K562 (cell line): ENCODE results near the gene CCDC3. TPM values are rescaled to one million over a fixed set of nuclear protein-coding genes. Genes with fewer than 3 reads are reported as not detected.

ENCODE experiments used
- ATAC-seq: fragments of 200-7000 bp; cut with Tn5 transposase; 3 replicates; pipeline ENCODE4 v1.9.1; 2020; ENCODE audit warnings: moderate library complexity
- BruUV-seq: library from RNA; stranded (reverse); fragments of 400-500 nt; replicated peaks from 2 replicates; lab custom pipeline; 2021; lab: Mats Ljungman, UMichigan
- CTCF ChIA-PET: fragments of 300-600 bp; formaldehyde crosslinking; extraction: SDS; loops from one replicate; lab custom pipeline; 2021; ENCODE audit warnings: low intra/inter-chr PET ratio; lab: Yijun Ruan, JAX
- POLR2A ChIA-PET: fragments of 300-600, 350-650 bp; sonication (Branson Sonifier 250); formaldehyde crosslinking; extraction: SDS; loops from one replicate; lab custom pipeline; 2021; ENCODE audit warnings: antibody characterized with exemption, inconsistent platforms; lab: Yijun Ruan, JAX
- DNase-seq, 4 experiments: peaks; one replicate each; pipeline versions ENCODE4 v3.0.0 to v3.0.0-alpha.2; 2011 to 2018; ENCODE audit warnings: low spot score in 3 of 4, mixed read lengths in 3 of 4; ENCODE audit errors: extremely low read depth in 1 of 4
- FAIRE-seq: peaks from 2 replicates; lab custom pipeline; 2011; peaks lifted over from hg19 to GRCh38; lab: Jason Lieb, UNC
- H2AFZ ChIP-seq: 2 replicates; pipeline ENCODE4 v1.6.0; 2011; ENCODE audit warnings: low read depth, low read length, control low read depth, inconsistent platforms
- H3K27ac ChIP-seq: fragments of 200-600 bp; 3 replicates; pipeline ENCODE4 v1.8.0; 2011; ENCODE audit warnings: low read depth, mild to moderate bottlenecking, control low read depth, inconsistent platforms, low read length, moderate library complexity, mixed read lengths; ENCODE audit errors: extremely low read depth
- H3K27me3 ChIP-seq, 2 experiments: fragments of 300-600 bp in 1 of 2; 2 replicates in 1 of 2; 3 replicates in 1 of 2; pipeline versions ENCODE4 v1.6.0 to v1.8.0; 2011; ENCODE audit warnings: inconsistent platforms in 2 of 2, low read length in 2 of 2, mild to moderate bottlenecking in 1 of 2, mixed read lengths in 1 of 2, moderate library complexity in 1 of 2; ENCODE audit not compliant: control insufficient read depth in 2 of 2, insufficient read depth in 2 of 2
- H3K36me3 ChIP-seq: fragments of 300-600 bp; 3 replicates; pipeline ENCODE4 v1.8.0; 2011; ENCODE audit warnings: mild to moderate bottlenecking, low read length, inconsistent platforms; ENCODE audit not compliant: control insufficient read depth, insufficient read depth
- H3K4me1 ChIP-seq, 2 experiments: fragments of 200-600 bp in 1 of 2; replicated peaks in 1 of 2; 2 replicates in 1 of 2; 3 replicates in 1 of 2; pipeline versions ENCODE4 v1.5.1 to v1.8.0; 2011; ENCODE audit warnings: inconsistent platforms in 2 of 2, low read length in 2 of 2, mild to moderate bottlenecking in 1 of 2, mixed read lengths in 1 of 2, moderate library complexity in 1 of 2; ENCODE audit not compliant: control insufficient read depth in 2 of 2, insufficient read depth in 2 of 2
- H3K4me2 ChIP-seq: 2 replicates; pipeline ENCODE4 v1.6.1; 2011; ENCODE audit warnings: low read length, control low read depth, inconsistent platforms, mixed read lengths; ENCODE audit not compliant: insufficient read depth
- H3K4me3 ChIP-seq: fragments of 200-600 bp; sonication (generic), shearing (Covaris generic); 2 replicates; pipeline ENCODE4 v1.5.1; 2016; ENCODE audit warnings: control low read depth, inconsistent platforms
- H3K79me2 ChIP-seq: fragments of 200-600 bp; 3 replicates; pipeline ENCODE4 v1.8.0; 2011; ENCODE audit warnings: low read length, inconsistent platforms; ENCODE audit not compliant: control insufficient read depth, insufficient read depth
- H3K9ac ChIP-seq, 2 experiments: 2 replicates each; pipeline versions ENCODE4 v1.6.0 to v1.6.1; 2011; ENCODE audit warnings: low read depth in 2 of 2, low read length in 2 of 2, control low read depth in 1 of 2, inconsistent platforms in 1 of 2, mild to moderate bottlenecking in 1 of 2, mixed read lengths in 1 of 2; ENCODE audit not compliant: insufficient read depth in 1 of 2
- H3K9me1 ChIP-seq: one replicate; pipeline ENCODE4 v1.6.0; 2011; ENCODE audit warnings: inconsistent platforms, mild to moderate bottlenecking, low read length, moderate library complexity; ENCODE audit not compliant: control insufficient read depth, insufficient read depth
- H3K9me3 ChIP-seq: replicated peaks from 2 replicates; pipeline ENCODE4 v1.5.1; 2011; ENCODE audit warnings: low read depth, low read length, inconsistent platforms; ENCODE audit not compliant: control insufficient read depth, insufficient read depth
- H4K20me1 ChIP-seq: replicated peaks from 2 replicates; pipeline ENCODE4 v1.6.1; 2011; ENCODE audit warnings: low read length, inconsistent platforms, mixed read lengths; ENCODE audit not compliant: control insufficient read depth, insufficient read depth
- BMI1 ChIP-seq: fragments of 150-350 bp; IDR thresholded peaks from 2 replicates; pipeline ENCODE4 v1.6.1; 2014; ENCODE audit warnings: low read length
- CBX2 ChIP-seq: fragments of 200-600 bp; sonication (generic); IDR thresholded peaks from one replicate; pipeline ENCODE4 v1.6.1; 2012; ENCODE audit warnings: mild to moderate bottlenecking, low read length, inconsistent platforms; ENCODE audit not compliant: insufficient read depth, poor library complexity, severe bottlenecking
- CCNT2 ChIP-seq: IDR thresholded peaks from 2 replicates; pipeline ENCODE4 v1.6.1; 2011; ENCODE audit warnings: borderline replicate concordance, low read depth, mild to moderate bottlenecking, moderate library complexity, mixed read lengths, low read length; ENCODE audit not compliant: insufficient read length; ENCODE audit errors: extremely low read depth
- CREB3 ChIP-seq: fragments of 450-650 bp; conservative IDR thresholded peaks from 2 replicates; pipeline ENCODE4 v1.6.1; 2016; ENCODE audit warnings: missing genetic modification characterization, low read depth, mild to moderate bottlenecking, missing compliant biosample characterization, moderate library complexity
- HDAC8 ChIP-seq: fragments of 450-650 bp; IDR thresholded peaks from 2 replicates; pipeline ENCODE4 v1.6.1; 2016; ENCODE audit warnings: mild to moderate bottlenecking, missing genetic modification characterization, moderate library complexity, missing compliant biosample characterization
- HMG20A ChIP-seq: fragments of 450-650 bp; formaldehyde crosslinking; conservative IDR thresholded peaks from 2 replicates; pipeline ENCODE4 v1.4.0; 2020; ENCODE audit warnings: mild to moderate bottlenecking, mixed read lengths
- KDM1A ChIP-seq, 2 experiments: fragments of 450-650 bp; IDR thresholded peaks; 2 replicates each; pipeline ENCODE4 v1.6.1; 2016; ENCODE audit warnings: mild to moderate bottlenecking in 2 of 2
- PTRF ChIP-seq: fragments of 450-650 bp; IDR thresholded peaks from 2 replicates; pipeline ENCODE4 v1.6.1; 2016; ENCODE audit warnings: mild to moderate bottlenecking, missing genetic modification characterization, missing compliant biosample characterization
- ZNF197 ChIP-seq: fragments of 200-800 bp; sonication (Bioruptor generic); IDR thresholded peaks from 2 replicates; pipeline ENCODE4 v1.6.1; 2016; ENCODE audit warnings: low read depth, missing genetic modification characterization, missing compliant biosample characterization
- WGBS: fragments of 100-300 bp; shearing (Covaris generic); methylation state at CpG from one replicate; pipeline ENCODE4 v1.1.6; 2016; ENCODE audit warnings: low coverage, mixed read lengths; ENCODE audit not compliant: insufficient coverage; ENCODE audit errors: missing lambda C conversion rate; 5-methylcytosine and 5-hydroxymethylcytosine counted together
- in situ Hi-C: fragments of 300-500 bp; cut with MboI; formaldehyde crosslinking; loops from 4 replicates; pipeline ENCODE4 v1.15.0; 2018; ENCODE audit warnings: inconsistent platforms, mixed read lengths
- intact Hi-C: fragments of 100-400 bp; cut with micrococcal nuclease; formaldehyde crosslinking; loops from 2 replicates; pipeline ENCODE4 v1.14.2; 2022
- polyA plus RNA-seq, 8 experiments: library from polyadenylated mRNA; depleted of rRNA in 4 of 8; stranded (reverse) in 5 of 8; unstranded in 3 of 8; fragments of >200 nt; fragmentation: Nextera tagmentation in 2 of 8; fragmentation: Illumina TruSeq in 1 of 8; extraction: Ambion mirVana in 2 of 8; extraction: Trizol in 1 of 8; gene quantifications; 2 replicates each; pipeline versions ENCODE4 v1.2.1 to v1.2.3, GENCODE V29; 2011 to 2014; ENCODE audit warnings: inconsistent platforms in 1 of 8, missing spikeins in 1 of 8
- total RNA-seq, 7 experiments: library from RNA; depleted of rRNA in 6 of 7; stranded (reverse); fragments of >200 nt in 6 of 7; fragmentation: Illumina TruSeq in 2 of 7; extraction: Trizol in 2 of 7; gene quantifications; 2 replicates each; pipeline versions ENCODE4 v1.2.1 to v1.2.3, GENCODE V29; 2011 to 2021; ENCODE audit warnings: low replicate concordance in 1 of 7
- TF ChIP-seq, protein P1 (sequence below): fragments of 450-650 bp; IDR thresholded peaks from 2 replicates; pipeline ENCODE4 v1.6.1; 2016; ENCODE audit warnings: antibody characterized with exemption

CCDC3 gene
- total and polyA plus RNA-seq, 9 of the 15 experiments (the other 6 are each of a cell fraction or from before 2014, with no cell fraction given), result not detected

DNA sequence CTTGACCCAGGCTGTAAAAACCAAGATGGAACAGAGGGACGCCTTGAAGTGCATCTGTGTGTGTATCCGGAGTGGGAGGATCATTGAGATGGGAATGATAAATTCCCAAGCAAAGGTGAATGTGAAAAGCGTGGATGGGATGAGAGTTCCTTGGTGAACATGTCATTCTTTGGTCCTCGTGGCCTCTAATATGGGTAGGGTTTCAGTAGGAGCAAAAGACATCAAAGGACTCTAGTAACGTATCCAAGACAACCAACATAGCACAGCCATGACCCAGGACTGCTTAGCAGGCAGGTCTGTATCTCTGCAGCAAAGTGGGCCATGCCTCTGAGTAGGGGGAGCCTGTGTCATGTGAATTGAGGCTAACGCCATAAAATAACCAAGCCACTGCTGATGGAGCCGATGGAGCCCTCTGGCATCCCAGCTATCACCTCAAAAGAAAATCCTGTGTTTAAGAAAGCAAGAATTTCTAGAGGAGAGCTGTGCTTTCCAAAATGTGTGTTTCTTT lies 98.6 kb downstream of the CCDC3 start:
- H3K79me2 ChIP-seq, result no peaks in the 10 kb centered on the region
- no peak for FAIRE-seq
- intact Hi-C loops (loop anchor here (10.0 kb wide), 3 partner anchors 118 to 188 kb away; no protein-coding TSS in a partner anchor), in situ Hi-C loops (no loop called here)
- no peak overlapping the region for H3K27ac ChIP-seq
- BruUV-seq, result no TSS peak
- H3K4me1 ChIP-seq, result no peaks in the 10 kb centered on the region
- ChIA-PET CTCF (no interaction called here), POLR2A (no interaction called here)
- no peak overlapping the region for H3K4me2 ChIP-seq
- no peak overlapping the region for H3K9ac ChIP-seq
- DNase-seq, result no peak
- TF ChIP-seq CBX2 (no peak), PTRF (no peak), HDAC8 (tag) (no peak), ZNF197 (CRISPR knock-in tag) (no peak), KDM1A (IDR thresholded peaks at IDR 0.05) (no peak), BMI1 (no peak), HMG20A (no peak), CREB3 (no peak), CCNT2 (no peak)
- TF ChIP-seq, protein P1, sequence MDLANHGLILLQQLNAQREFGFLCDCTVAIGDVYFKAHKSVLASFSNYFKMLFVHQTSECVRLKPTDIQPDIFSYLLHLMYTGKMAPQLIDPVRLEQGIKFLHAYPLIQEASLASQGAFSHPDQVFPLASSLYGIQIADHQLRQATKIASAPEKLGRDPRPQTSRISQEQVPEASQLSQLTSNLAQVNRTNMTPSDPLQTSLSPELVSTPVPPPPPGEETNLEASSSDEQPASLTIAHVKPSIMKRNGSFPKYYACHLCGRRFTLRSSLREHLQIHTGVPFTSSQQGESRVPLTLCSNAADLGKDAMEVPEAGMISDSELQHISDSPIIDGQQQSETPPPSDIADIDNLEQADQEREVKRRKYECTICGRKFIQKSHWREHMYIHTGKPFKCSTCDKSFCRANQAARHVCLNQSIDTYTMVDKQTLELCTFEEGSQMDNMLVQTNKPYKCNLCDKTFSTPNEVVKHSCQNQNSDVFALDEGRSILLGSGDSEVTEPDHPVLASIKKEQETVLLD, result no peak
- H3K36me3 ChIP-seq, result no peaks in the 10 kb centered on the region
- no peak overlapping the region for H2AFZ ChIP-seq
- ATAC-seq, result no peak
- no peaks in the 10 kb centered on the region for H3K9me1 ChIP-seq
- H4K20me1 ChIP-seq, result peaks cover 3% of the 10 kb centered on the region; the same call in 1 of the 2 replicates
- no peaks in the 10 kb centered on the region for H3K9me3 ChIP-seq
- 3% methylated on average over 7 of the region's 7 CpGs for WGBS
- H3K27me3 ChIP-seq, result peaks cover 8 to 34% of the 10 kb centered on the region in 2 experiments; a peak in 4 of 5 replicates
- no peak overlapping the region for H3K4me3 ChIP-seq
